MCF 10A (cell line): ENCODE results near the gene SLC7A1. TPM values are rescaled to one million over a fixed set of nuclear protein-coding genes. Genes with fewer than 3 reads are reported as not detected.

Source experiments
- BruUV-seq: library from RNA; stranded (reverse); fragments of 400-500 nt; replicated peaks from 2 replicates; lab custom pipeline; 2021; lab: Mats Ljungman, UMichigan
- CTCF ChIA-PET: fragments of 300-600 bp; sonication (Branson Sonifier 250); formaldehyde crosslinking; extraction: SDS; loops from one replicate; lab custom pipeline; 2021; ENCODE audit warnings: antibody characterized with exemption, inconsistent platforms; lab: Yijun Ruan, JAX
- POLR2A ChIA-PET: fragments of 300-600, 350-650 bp; sonication (Branson Sonifier 250); formaldehyde crosslinking; extraction: SDS; loops from one replicate; lab custom pipeline; 2020; ENCODE audit warnings: antibody characterized with exemption, inconsistent platforms; lab: Yijun Ruan, JAX
- DNase-seq: peaks from one replicate; pipeline ENCODE4 v3.0.0-alpha.2; 2018; ENCODE audit not compliant: unreplicated experiment
- H3K27ac Mint-ChIP-seq: one replicate; pipeline ENCODE4 v1.8.0; 2022; ENCODE audit warnings: mild to moderate bottlenecking, low read depth, mixed read lengths; ENCODE audit not compliant: unreplicated experiment
- H3K27me3 Mint-ChIP-seq: one replicate; pipeline ENCODE4 v1.8.0; 2022; ENCODE audit warnings: mixed read lengths; ENCODE audit not compliant: insufficient read depth, unreplicated experiment
- H3K36me3 Mint-ChIP-seq: one replicate; pipeline ENCODE4 v1.8.0; 2022; ENCODE audit warnings: mild to moderate bottlenecking, moderate library complexity, mixed read lengths; ENCODE audit not compliant: insufficient read depth, unreplicated experiment
- H3K4me1 Mint-ChIP-seq: one replicate; pipeline ENCODE4 v1.8.0; 2022; ENCODE audit warnings: mixed read lengths; ENCODE audit not compliant: insufficient read depth, unreplicated experiment
- H3K4me3 Mint-ChIP-seq: one replicate; pipeline ENCODE4 v1.8.0; 2022; ENCODE audit warnings: mild to moderate bottlenecking, moderate library complexity, mixed read lengths; ENCODE audit not compliant: unreplicated experiment
- H3K9me3 Mint-ChIP-seq: one replicate; pipeline ENCODE4 v1.8.0; 2022; ENCODE audit warnings: mixed read lengths; ENCODE audit not compliant: unreplicated experiment
- intact Hi-C: fragments of 100-400 bp; cut with micrococcal nuclease; formaldehyde crosslinking; loops from 2 replicates; pipeline ENCODE4 v1.14.1; 2022
- total RNA-seq: library from RNA; stranded (reverse); gene quantifications from 2 replicates; pipeline ENCODE4 v1.2.3, GENCODE V29; 2022
- TF ChIP-seq, protein P1 (sequence below): fragments of 200-600 bp; IDR thresholded peaks from one replicate; pipeline ENCODE4 v1.8.0; 2022; ENCODE audit warnings: antibody characterized with exemption, mild to moderate bottlenecking; ENCODE audit not compliant: unreplicated experiment

The SLC7A1 gene
- total RNA-seq, 1 experiment from 2014 or later = 194 TPM

DNA sequence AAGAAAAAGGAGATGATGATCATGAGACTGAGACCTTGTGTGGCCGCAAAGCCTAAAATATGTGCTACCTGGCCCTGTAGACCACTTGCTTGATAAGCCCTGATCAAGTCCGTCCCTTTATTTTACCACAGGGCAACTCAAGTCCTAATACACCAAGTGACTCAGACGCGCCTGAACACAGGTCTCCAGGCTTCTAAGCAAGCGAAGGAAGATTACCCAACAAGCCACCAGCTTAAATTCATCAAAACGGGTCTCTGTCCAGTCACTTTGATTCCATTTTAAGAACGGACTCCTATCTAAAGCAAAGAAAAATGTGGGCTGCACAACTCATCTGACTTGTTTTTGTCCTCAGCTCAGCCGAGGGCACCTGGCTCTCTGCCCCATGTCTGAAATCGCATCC lies 26.8 kb downstream of the SLC7A1 start:
- ChIA-PET CTCF (interaction anchor here (0.6 to 1.5 kb wide), 6 partner anchors 17 to 497 kb away, joined by 3 to 4 read pairs (median 3); no protein-coding TSS in a partner anchor), POLR2A (interaction anchor here (0.6 to 4.3 kb wide), 7 partner anchors 11 to 503 kb away, joined by 3 to 55 read pairs (median 4); partner anchors contain the start of genes SLC7A1 and UBL3)
- H3K27me3 Mint-ChIP-seq = no peaks in the 10 kb centered on the region
- peaks cover 19% of the 10 kb centered on the region for H3K36me3 Mint-ChIP-seq
- peak overlapping the region; percentile 77 for H3K27ac Mint-ChIP-seq
- no TSS peak for BruUV-seq
- H3K4me3 Mint-ChIP-seq = peak overlapping the region; percentile 33
- peaks cover 58% of the 10 kb centered on the region for H3K4me1 Mint-ChIP-seq
- DNase-seq = peak; percentile 36
- TF ChIP-seq, protein P1, sequence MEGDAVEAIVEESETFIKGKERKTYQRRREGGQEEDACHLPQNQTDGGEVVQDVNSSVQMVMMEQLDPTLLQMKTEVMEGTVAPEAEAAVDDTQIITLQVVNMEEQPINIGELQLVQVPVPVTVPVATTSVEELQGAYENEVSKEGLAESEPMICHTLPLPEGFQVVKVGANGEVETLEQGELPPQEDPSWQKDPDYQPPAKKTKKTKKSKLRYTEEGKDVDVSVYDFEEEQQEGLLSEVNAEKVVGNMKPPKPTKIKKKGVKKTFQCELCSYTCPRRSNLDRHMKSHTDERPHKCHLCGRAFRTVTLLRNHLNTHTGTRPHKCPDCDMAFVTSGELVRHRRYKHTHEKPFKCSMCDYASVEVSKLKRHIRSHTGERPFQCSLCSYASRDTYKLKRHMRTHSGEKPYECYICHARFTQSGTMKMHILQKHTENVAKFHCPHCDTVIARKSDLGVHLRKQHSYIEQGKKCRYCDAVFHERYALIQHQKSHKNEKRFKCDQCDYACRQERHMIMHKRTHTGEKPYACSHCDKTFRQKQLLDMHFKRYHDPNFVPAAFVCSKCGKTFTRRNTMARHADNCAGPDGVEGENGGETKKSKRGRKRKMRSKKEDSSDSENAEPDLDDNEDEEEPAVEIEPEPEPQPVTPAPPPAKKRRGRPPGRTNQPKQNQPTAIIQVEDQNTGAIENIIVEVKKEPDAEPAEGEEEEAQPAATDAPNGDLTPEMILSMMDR = no peak
- no peaks in the 10 kb centered on the region for H3K9me3 Mint-ChIP-seq
- intact Hi-C loops = loop anchor here (10.0 kb wide), 1 partner anchor 546 kb away; no protein-coding TSS in a partner anchor

DNA sequence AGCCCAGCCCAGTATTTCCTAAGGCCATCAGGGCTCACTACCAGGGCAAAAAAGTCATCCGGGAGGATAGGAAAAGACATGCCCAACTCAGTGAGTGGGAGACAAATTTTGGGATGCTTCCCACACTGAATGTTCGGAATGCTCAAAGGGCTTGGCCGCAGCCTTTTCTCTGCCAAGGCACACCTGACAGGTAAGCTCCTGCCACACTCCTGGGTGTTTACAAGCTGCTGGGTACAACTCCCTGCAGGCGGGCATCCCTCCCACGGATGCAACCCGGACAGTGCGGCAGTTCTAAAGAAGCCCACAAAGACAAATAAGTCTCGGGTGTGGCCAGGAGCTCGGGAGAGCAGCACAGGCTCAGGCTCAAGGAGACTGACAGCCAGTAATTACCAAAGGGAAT lies 28.1 kb downstream of the SLC7A1 start:
- Mint-ChIP-seq H3K9me3 (no peaks in the 10 kb centered on the region), H3K4me3 (no peak overlapping the region), H3K27ac (peak overlapping the region; percentile 77), H3K27me3 (no peaks in the 10 kb centered on the region), H3K4me1 (peaks cover 52% of the 10 kb centered on the region), H3K36me3 (peaks cover 22% of the 10 kb centered on the region)
- intact Hi-C loops = loop anchor here (10.0 kb wide), 1 partner anchor 547 kb away; no protein-coding TSS in a partner anchor
- BruUV-seq = no TSS peak
- peak; percentile 89 for DNase-seq
- TF ChIP-seq, protein P1 = no peak
- POLR2A ChIA-PET = interaction anchor here (0.6 to 4.3 kb wide), 20 partner anchors 12 to 863 kb away, joined by 3 to 55 read pairs (median 4); partner anchors contain the start of genes SLC7A1 and UBL3
- CTCF ChIA-PET = interaction anchor here (0.5 to 2.0 kb wide), 10 partner anchors 19 to 547 kb away, joined by 3 to 8 read pairs (median 4); no protein-coding TSS in a partner anchor

DNA sequence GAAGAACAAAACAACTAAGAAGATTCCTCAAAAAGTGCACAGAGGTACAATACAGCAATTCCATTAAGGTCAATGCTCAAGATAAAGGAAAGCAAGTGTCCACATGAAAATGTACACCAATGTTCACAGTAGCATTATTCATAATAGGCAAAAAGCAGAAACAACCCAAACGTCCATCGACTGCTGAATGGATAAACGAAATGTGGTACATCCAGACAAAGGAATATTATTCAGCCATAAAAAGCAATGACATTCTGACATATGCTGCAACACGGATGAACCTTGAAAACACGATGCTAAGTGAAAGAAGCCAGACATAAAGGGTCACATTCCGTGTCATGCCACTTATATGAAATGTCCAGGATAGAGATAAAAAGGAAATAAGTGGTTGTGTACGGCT lies 29.3 kb downstream of the SLC7A1 start:
- POLR2A ChIA-PET = interaction anchor here (1.0 to 4.3 kb wide), 7 partner anchors 14 to 774 kb away, joined by 3 to 55 read pairs (median 10); partner anchors contain the start of gene SLC7A1
- TF ChIP-seq, protein P1 = no peak
- peaks cover 12% of the 10 kb centered on the region for H3K36me3 Mint-ChIP-seq
- CTCF ChIA-PET = interaction anchor here (0.7 kb wide), 1 partner anchor 139 kb away, joined by 3 read pairs; no protein-coding TSS in a partner anchor
- no peak overlapping the region for H3K27ac Mint-ChIP-seq
- H3K4me1 Mint-ChIP-seq = peaks cover 59% of the 10 kb centered on the region
- no TSS peak for BruUV-seq
- H3K9me3 Mint-ChIP-seq = no peaks in the 10 kb centered on the region
- no peak overlapping the region for H3K4me3 Mint-ChIP-seq
- DNase-seq = no peak
- intact Hi-C loops = loop anchor here (10.0 kb wide), 1 partner anchor 549 kb away; no protein-coding TSS in a partner anchor
- H3K27me3 Mint-ChIP-seq = no peaks in the 10 kb centered on the region

DNA sequence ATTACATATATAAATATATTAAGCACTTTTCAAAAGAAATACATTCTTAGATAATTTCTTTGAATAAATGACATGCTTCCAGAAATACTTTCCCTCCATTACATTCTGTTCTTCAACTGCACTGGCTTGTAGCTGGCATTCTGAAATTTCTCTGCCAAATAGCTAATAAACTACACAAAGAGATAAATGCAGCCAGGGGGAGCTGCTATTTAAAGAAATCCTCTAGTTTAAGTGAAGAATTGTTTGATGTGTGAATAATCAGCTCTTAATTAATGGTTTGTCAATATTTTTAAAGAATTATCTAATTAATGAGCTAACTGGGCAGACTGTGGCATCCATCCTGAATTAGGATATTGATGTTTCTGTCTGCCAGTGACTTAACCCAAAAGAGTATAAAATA lies 30.7 kb downstream of the SLC7A1 start:
- TF ChIP-seq, protein P1 = peak; percentile 7
- BruUV-seq = no TSS peak
- Mint-ChIP-seq H3K27ac (no peak overlapping the region), H3K4me3 (no peak overlapping the region), H3K27me3 (no peaks in the 10 kb centered on the region), H3K9me3 (no peaks in the 10 kb centered on the region), H3K4me1 (peaks cover 52% of the 10 kb centered on the region), H3K36me3 (peaks cover 12% of the 10 kb centered on the region)
- POLR2A ChIA-PET = interaction anchor here (0.7 to 4.3 kb wide), 5 partner anchors 21 to 112 kb away, joined by 3 to 30 read pairs (median 3); partner anchors contain the start of gene SLC7A1
- CTCF ChIA-PET = interaction anchor here (0.6 to 2.1 kb wide), 10 partner anchors 9 to 462 kb away, joined by 3 to 12 read pairs (median 4); partner anchors contain the start of gene SLC7A1
- no peak for DNase-seq
- intact Hi-C loops = loop anchor here (10.0 kb wide), 1 partner anchor 550 kb away; no protein-coding TSS in a partner anchor
